GM13976 (cell line): ENCODE data around the gene NUTF2.

Experiments used
- DNase-seq: peaks from one replicate; pipeline ENCODE4 v3.0.0; 2012; ENCODE audit warnings: low spot score
- in situ Hi-C: fragments of 300-500 bp; cut with MboI; formaldehyde crosslinking; loops from one replicate; pipeline ENCODE4 v1.12.0; 2022; ENCODE audit warnings: low sequenced_read_pairs, mixed read lengths, inconsistent platforms; ENCODE audit not compliant: unreplicated experiment
- TF ChIP-seq, protein P1 (sequence below): IDR thresholded peaks from 2 replicates; pipeline ENCODE4 v1.5.1; 2012; ENCODE audit warnings: borderline replicate concordance, mild to moderate bottlenecking; ENCODE audit not compliant: insufficient read depth; ENCODE audit errors: extremely low read depth, missing control alignments, control extremely low read depth

Gene NUTF2

GRCh38 chr16:67878232-67878631 lies 31.5 kb downstream of the NUTF2 start:
- no peak for DNase-seq
- TF ChIP-seq, protein P1, sequence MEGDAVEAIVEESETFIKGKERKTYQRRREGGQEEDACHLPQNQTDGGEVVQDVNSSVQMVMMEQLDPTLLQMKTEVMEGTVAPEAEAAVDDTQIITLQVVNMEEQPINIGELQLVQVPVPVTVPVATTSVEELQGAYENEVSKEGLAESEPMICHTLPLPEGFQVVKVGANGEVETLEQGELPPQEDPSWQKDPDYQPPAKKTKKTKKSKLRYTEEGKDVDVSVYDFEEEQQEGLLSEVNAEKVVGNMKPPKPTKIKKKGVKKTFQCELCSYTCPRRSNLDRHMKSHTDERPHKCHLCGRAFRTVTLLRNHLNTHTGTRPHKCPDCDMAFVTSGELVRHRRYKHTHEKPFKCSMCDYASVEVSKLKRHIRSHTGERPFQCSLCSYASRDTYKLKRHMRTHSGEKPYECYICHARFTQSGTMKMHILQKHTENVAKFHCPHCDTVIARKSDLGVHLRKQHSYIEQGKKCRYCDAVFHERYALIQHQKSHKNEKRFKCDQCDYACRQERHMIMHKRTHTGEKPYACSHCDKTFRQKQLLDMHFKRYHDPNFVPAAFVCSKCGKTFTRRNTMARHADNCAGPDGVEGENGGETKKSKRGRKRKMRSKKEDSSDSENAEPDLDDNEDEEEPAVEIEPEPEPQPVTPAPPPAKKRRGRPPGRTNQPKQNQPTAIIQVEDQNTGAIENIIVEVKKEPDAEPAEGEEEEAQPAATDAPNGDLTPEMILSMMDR = no peak
- in situ Hi-C loops = no loop called here

GRCh38 chr16:67878846-67879245 lies 32.1 kb downstream of the NUTF2 start:
- in situ Hi-C loops = no loop called here
- TF ChIP-seq, protein P1 = no peak
- DNase-seq = no peak

DNA sequence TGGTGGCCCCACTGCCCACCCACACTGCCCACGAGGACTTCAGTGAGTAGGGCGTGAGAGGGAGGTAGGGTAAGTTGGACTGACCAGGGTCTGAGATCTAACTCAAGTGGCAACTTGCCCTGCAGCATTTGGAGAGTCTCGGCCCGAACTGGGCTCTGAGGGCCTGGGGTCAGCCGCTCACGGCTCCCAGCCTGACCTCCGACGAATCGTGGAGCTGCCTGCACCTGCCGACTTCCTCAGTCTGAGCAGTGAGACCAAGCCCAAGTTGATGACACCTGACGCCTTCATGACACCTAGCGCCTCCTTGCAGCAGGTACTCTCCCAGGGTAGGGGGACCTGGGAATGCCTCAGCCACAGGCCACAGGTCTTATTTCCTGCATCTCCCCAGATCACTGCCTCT lies 32.7 kb downstream of the NUTF2 start:
- TF ChIP-seq, protein P1 = no peak
- in situ Hi-C loops = no loop called here
- DNase-seq = no peak

- no peak for DNase-seq
- in situ Hi-C loops = no loop called here
- TF ChIP-seq, protein P1 = no peak
Measured at GRCh38 chr16:67879936-67880335, 33.2 kb downstream of the NUTF2 start.

- in situ Hi-C loops = no loop called here
- DNase-seq = no peak
- TF ChIP-seq, protein P1 = no peak
Measured at GRCh38 chr16:67880584-67880983, 33.9 kb downstream of the NUTF2 start.

- in situ Hi-C loops = no loop called here
- no peak for DNase-seq
- TF ChIP-seq, protein P1 = no peak
Measured at GRCh38 chr16:67881621-67882161, 35.0 kb downstream of the NUTF2 start.
